A204.1 (cell line): ENCODE data around the gene RCBTB2.
"Not testable (repeated sequence)": the region's sequence is repeated elsewhere in the genome, so short reads cannot be mapped to it uniquely, and the experiment has no call there.

Experiments used
- FAIRE-seq: peaks from 2 replicates; lab custom pipeline; 2012; peaks lifted over from hg19 to GRCh38; lab: Jason Lieb, UNC

RCBTB2 gene

GRCh38 chr13:48532506-48533499, at the start of gene RCBTB2:
Gene RCBTB2, minus strand, starts transcription at chr13:48533080. Its CDS starts 11,141 bp downstream, at chr13:48521939.
- FAIRE-seq, result peak; percentile 9

GRCh38 chr13:48582084-48582483, 49.2 kb upstream of the RCBTB2 start:
- no peak for FAIRE-seq

- no peak for FAIRE-seq
These were observed 48.0 kb upstream of the RCBTB2 start for GRCh38 chr13:48580896-48581295.

GRCh38 chr13:48580185-48580803, 47.4 kb upstream of the RCBTB2 start:
- FAIRE-seq, result peak; percentile 96

DNA sequence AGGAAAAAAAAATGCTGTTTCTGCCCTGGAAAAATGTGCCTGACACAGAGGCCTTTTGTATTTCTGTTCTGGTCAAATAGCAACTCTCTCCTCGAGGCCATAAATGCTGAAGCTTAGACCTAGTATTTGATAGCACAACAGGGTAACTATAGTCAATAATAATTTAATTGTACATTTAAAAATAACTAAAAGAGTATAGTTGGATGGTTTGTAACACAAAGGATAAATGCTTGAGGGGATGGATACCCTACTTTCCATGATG, 47.0 kb upstream of the RCBTB2 start:
- FAIRE-seq, result not testable (repeated sequence)

DNA sequence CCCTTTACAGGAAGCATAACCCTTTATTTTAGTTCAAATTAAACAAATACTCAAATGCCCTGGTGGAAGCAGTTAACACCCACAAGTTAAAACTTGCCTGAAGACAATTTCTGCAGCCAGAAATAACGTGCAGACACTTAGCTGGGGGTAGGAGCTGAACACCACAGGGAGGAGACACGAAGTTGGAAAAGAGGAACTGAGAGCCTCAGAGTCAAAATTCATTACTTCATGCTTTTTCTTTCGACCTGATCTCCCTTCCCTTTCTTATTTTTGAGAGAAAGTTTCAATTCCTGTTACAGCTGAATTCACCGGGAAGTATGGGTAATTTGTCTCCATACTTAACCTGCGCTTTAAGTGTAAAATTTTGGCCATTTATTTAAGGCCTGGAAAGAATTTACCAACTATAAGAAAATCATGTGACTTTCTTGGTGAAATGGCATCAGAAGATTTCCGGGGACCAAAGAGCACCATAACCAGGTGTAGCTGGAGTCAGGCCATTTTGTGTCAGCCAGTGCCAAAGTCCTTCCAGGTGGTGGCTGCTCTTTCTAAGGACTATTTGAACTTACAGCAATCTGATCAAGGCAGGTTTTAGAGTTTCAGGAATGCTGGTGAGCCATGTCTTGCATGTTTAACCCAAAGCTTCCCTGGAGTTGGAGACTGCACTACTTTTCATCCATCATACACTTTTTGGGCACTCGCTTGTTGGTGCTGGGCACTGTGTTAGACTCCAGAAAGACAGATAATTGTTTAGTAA, 46.5 kb upstream of the RCBTB2 start:
- FAIRE-seq, result no peak

GRCh38 chr13:48578516-48579164, 45.8 kb upstream of the RCBTB2 start:
- no peak for FAIRE-seq

DNA sequence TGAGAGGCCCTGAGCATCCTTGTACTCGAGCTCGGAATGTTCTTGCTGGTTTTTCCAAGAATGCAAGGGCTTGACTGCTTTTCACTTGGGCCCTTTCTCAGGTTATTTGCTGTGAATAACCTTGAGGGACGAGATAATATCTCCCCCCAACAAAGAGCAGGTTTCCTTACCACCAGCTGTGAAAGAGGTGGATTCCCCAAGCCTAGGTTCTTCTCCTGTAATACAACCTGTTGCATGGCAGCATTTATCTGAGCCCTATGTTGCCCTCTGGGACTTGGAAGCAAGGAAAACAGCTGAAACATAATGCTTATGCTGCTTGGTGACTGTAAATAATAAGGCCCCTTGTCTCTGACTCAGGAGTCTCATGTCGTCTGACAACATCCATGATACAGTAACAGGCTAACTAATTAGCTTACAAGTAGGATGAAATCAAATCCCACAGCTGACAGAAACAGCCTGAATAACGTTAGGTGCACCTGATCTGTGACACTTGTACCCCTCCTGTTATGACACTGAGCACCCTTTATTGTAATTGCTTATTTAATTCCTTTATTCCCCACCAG, 43.6 kb upstream of the RCBTB2 start:
- no peak for FAIRE-seq

DNA sequence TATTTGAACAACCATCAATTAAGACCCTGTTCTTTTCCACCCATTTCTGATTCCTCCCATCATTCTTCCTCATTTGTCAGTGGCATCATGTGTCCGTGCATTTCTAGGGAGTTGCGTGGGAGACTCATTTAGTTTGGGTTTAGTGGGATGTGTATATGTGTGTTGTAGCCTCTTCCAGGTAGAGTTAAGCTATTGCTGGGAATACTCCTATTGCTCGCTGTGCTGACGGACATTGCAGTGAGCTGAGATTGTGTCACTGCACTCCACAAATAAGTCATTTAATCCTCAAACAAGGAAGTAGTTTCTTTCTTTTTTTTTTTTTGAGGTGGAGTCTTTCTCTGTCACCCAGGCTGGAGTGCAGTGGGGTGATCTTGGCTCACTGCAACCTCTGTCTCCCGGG, 42.2 kb upstream of the RCBTB2 start:
- no peak for FAIRE-seq

DNA sequence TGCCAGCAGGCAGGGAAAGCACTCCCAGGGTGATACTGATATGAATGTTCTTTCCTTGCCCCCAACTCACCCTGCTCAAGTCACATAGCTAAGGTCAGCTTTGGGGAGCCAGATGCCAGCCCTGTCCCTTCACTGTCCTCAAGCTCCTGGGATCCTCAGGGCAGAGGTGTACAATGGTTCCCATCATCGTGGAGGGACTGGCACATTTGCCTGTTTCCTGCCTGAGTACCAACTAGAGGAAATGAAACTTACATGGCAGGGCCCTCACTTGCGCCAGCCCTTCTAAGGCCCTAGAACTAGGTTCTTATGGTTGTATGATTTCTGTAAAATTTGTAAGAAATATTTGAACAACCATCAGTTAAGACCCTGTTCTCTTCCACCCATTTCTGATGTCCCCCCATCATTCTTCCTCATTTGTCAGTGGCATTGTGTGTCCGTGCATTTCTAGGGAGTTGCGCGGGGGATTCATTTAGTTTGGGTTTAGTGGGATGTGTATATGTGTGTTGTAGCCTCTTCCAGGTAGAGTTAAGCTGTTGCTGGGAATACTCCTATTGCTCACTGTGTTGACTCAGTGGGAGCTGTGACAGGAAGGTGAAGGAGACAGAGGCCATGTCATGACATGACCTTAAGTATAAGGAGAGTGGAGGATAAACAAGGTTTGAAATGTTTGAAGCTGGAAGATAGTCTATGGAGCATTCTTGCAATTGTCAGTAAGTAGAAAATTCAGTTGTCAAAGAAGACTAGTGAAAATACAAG, 41.3 kb upstream of the RCBTB2 start:
- no peak for FAIRE-seq

DNA sequence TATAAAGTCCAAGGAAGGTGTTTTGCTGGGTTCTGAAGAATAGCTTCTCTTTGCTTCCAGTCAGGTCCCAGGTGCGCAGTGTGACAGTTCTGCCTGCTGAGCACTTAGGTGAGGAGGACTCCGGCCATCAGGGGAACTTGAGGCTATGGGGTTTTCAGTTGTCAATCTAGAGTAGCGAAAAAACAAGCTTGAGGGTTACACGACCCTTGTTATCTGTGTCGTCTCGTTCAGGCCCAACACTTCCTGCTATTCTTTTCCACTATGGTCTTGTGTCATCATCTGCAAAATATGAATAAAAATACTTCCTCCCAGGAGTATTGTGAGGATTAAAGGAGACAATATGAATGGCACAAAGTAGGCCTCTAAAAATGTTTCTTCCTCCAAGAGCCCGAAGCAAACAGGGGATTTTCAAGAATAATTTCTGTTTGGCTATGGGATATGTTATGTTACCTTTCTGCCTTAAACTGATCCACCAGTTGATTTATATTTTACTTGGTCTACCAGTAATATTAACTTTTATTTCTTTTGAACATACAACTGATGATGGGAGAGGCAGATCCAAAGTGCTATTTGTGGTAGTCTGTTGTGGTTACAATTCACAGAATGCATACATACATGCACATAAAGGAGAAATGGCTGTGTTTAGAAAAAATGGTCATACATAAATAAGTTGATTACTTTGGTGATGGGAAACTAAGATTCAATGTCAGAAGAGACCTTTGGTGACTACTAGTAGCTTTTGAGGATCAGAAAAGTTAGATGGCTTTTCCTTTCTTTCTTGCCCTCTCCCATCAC, 40.5 kb upstream of the RCBTB2 start:
- no peak for FAIRE-seq

- FAIRE-seq, result no peak
These were observed 38.4 kb upstream of the RCBTB2 start for GRCh38 chr13:48571126-48571913.

- no peak for FAIRE-seq
These were observed 37.4 kb upstream of the RCBTB2 start for GRCh38 chr13:48570216-48570828.

- FAIRE-seq, result no peak
These were observed 36.3 kb upstream of the RCBTB2 start for GRCh38 chr13:48569104-48569666.

DNA sequence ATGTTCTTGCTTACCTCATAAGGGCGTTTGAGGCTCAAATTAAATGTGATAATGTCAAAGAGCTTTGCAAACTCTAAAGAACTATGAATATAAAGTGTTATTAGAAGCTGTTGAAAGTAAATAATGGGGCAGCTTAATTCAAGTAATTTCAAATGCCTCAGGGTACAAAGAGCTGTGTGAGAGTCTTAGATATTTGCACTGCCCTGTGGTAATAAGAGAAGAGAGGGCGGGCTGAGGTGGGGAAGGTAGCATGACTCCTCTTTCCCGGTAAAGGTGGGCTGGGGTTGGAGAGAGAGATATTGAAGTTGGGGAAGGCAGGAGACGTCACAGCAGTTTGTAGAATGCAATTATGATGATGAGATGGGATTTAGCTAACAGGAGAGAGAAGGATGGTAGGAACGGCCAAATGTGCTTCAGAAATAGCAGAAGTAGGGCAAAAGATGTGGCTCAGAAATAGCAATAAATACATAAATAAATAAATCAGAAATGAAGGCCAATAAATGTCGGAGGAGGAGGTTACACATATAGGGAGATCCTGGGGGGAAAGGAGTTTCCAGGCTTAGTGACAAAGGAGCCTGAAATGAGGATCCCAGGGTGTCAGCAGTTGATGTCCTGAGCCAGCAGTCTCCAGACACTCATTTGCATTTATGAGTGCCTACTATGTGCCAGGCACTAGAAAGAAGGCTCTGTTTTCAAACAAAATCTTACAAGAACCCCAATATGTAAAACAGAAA, 35.7 kb upstream of the RCBTB2 start:
- no peak for FAIRE-seq

GRCh38 chr13:48567515-48568369, 34.9 kb upstream of the RCBTB2 start:
- FAIRE-seq, result no peak

- FAIRE-seq, result no peak
These were observed 31.2 kb upstream of the RCBTB2 start for GRCh38 chr13:48564056-48564455.
